Suprapubic skin (tissue), 4 donors: ENCODE results near the gene DCBLD1. TPM values are rescaled to one million over a fixed set of nuclear protein-coding genes. Genes with fewer than 3 reads are reported as not detected.
"Not testable (repeated sequence)": the region's sequence is repeated elsewhere in the genome, so short reads cannot be mapped to it uniquely, and the experiment has no call there.

Experiments
- DNase-seq, 2 donors: peaks; one replicate each; pipeline ENCODE4 v3.0.0-alpha.2; 2019; ENCODE audit warnings: low spot score in 2 of 2
- H3K27ac ChIP-seq: fragments of 200-600 bp; sonication (generic); one replicate; pipeline ENCODE4 v1.5.1; 2019
- H3K27me3 ChIP-seq: fragments of 200-600 bp; sonication (generic); one replicate; pipeline ENCODE4 v1.5.1; 2019
- H3K36me3 ChIP-seq: fragments of 200-600 bp; sonication (generic); one replicate; pipeline ENCODE4 v1.5.1; 2019
- H3K4me1 ChIP-seq: fragments of 200-600 bp; sonication (generic); one replicate; pipeline ENCODE4 v1.5.1; 2019
- H3K4me3 ChIP-seq: fragments of 200-600 bp; sonication (generic); one replicate; pipeline ENCODE4 v1.5.1; 2019; ENCODE audit warnings: mild to moderate bottlenecking
- H3K9me3 ChIP-seq: fragments of 200-600 bp; sonication (generic); one replicate; pipeline ENCODE4 v1.5.1; 2019
- CTCF ChIP-seq, 2 donors: fragments of 200-600 bp in 1 of 2; fragments of 450-650 bp in 1 of 2; sonication (generic) in 1 of 2; IDR thresholded peaks; one replicate each; pipeline ENCODE4 v1.5.1; 2016 to 2019; ENCODE audit warnings: antibody characterized with exemption in 2 of 2, mild to moderate bottlenecking in 1 of 2, moderate library complexity in 1 of 2
- EP300 ChIP-seq: sonication (generic); formaldehyde crosslinking; IDR thresholded peaks from one replicate; pipeline ENCODE4 v1.6.1; 2017; ENCODE audit warnings: antibody characterized with exemption
- POLR2A ChIP-seq, 2 donors: fragments of 450-650 bp; IDR thresholded peaks; one replicate each; pipeline ENCODE4 v1.6.1; 2017; ENCODE audit warnings: antibody characterized with exemption in 2 of 2, mild to moderate bottlenecking in 2 of 2, moderate library complexity in 2 of 2
- POLR2AphosphoS5 ChIP-seq, 3 donors: sonication (generic); formaldehyde crosslinking; IDR thresholded peaks; one replicate each; pipeline ENCODE4 v1.6.1; 2017; ENCODE audit warnings: antibody characterized with exemption in 3 of 3
- WGBS: methylation state at CpG from one replicate; pipeline ENCODE4 v1.1.5; 2018; 5-methylcytosine and 5-hydroxymethylcytosine counted together
- total RNA-seq, 4 donors: library from RNA; depleted of rRNA; stranded (reverse); fragments of >200 nt; gene quantifications; one replicate each; pipeline ENCODE4 v1.1.0, GENCODE V29; 2016

DCBLD1 gene
- total RNA-seq, 4 donors from 2014 or later, result 3.6 to 15.7 (median 4.9) TPM

- 87% methylated on average over 2 of the region's 2 CpGs for WGBS
- no peaks in the 10 kb centered on the region for H3K36me3 ChIP-seq
- no peak overlapping the region for H3K4me3 ChIP-seq
- no peak overlapping the region for H3K27ac ChIP-seq
- no peaks in the 10 kb centered on the region for H3K9me3 ChIP-seq
- no peak for DNase-seq
- TF ChIP-seq POLR2AphosphoS5 (IDR thresholded peaks at IDR 0.05), result no peak
- TF ChIP-seq CTCF (IDR thresholded peaks at IDR 0.05), result no peak
- no peak for TF ChIP-seq EP300
- no peak for TF ChIP-seq POLR2A (IDR thresholded peaks at IDR 0.05)
- H3K27me3 ChIP-seq, result no peaks in the 10 kb centered on the region
- H3K4me1 ChIP-seq, result no peaks in the 10 kb centered on the region
These were observed 30.6 kb downstream of the DCBLD1 start for GRCh38 chr6:117512987-117513573.

GRCh38 chr6:117513778-117514365 lies 31.4 kb downstream of the DCBLD1 start:
- WGBS, result 88% methylated on average over 7 of the region's 7 CpGs
- H3K36me3 ChIP-seq, result no peaks in the 10 kb centered on the region
- no peak for TF ChIP-seq CTCF (IDR thresholded peaks at IDR 0.05)
- no peak for TF ChIP-seq POLR2A (IDR thresholded peaks at IDR 0.05)
- no peak for TF ChIP-seq POLR2AphosphoS5 (IDR thresholded peaks at IDR 0.05)
- no peak for TF ChIP-seq EP300
- no peaks in the 10 kb centered on the region for H3K9me3 ChIP-seq
- no peak overlapping the region for H3K27ac ChIP-seq
- no peaks in the 10 kb centered on the region for H3K27me3 ChIP-seq
- H3K4me3 ChIP-seq, result no peak overlapping the region
- DNase-seq, result no peak
- no peaks in the 10 kb centered on the region for H3K4me1 ChIP-seq

- Histone ChIP-seq H3K4me1 (no peaks in the 10 kb centered on the region), H3K36me3 (no peaks in the 10 kb centered on the region), H3K9me3 (no peaks in the 10 kb centered on the region), H3K27ac (no peak overlapping the region), H3K27me3 (no peaks in the 10 kb centered on the region), H3K4me3 (no peak overlapping the region)
- DNase-seq, result no peak
- TF ChIP-seq POLR2AphosphoS5 (IDR thresholded peaks at IDR 0.05), result no peak
- TF ChIP-seq EP300, result no peak
- TF ChIP-seq POLR2A (IDR thresholded peaks at IDR 0.05), result no peak
- no peak for TF ChIP-seq CTCF (IDR thresholded peaks at IDR 0.05)
- WGBS, result 83% methylated on average over 1 of the region's 1 CpG
These were observed 32.2 kb downstream of the DCBLD1 start for GRCh38 chr6:117514655-117515054.

GRCh38 chr6:117515326-117515725 lies 32.9 kb downstream of the DCBLD1 start:
- TF ChIP-seq POLR2A (IDR thresholded peaks at IDR 0.05), result no peak
- no peak for TF ChIP-seq EP300
- TF ChIP-seq POLR2AphosphoS5 (IDR thresholded peaks at IDR 0.05), result no peak
- no peak for TF ChIP-seq CTCF (IDR thresholded peaks at IDR 0.05)
- H3K36me3 ChIP-seq, result no peaks in the 10 kb centered on the region
- no peak overlapping the region for H3K4me3 ChIP-seq
- H3K27me3 ChIP-seq, result no peaks in the 10 kb centered on the region
- DNase-seq, result no peak
- H3K27ac ChIP-seq, result no peak overlapping the region
- no peaks in the 10 kb centered on the region for H3K4me1 ChIP-seq
- no peaks in the 10 kb centered on the region for H3K9me3 ChIP-seq

GRCh38 chr6:117517995-117518394 lies 35.5 kb downstream of the DCBLD1 start:
- DNase-seq, H3K36me3 ChIP-seq, H3K27me3 ChIP-seq, H3K4me3 ChIP-seq, H3K4me1 ChIP-seq, H3K27ac ChIP-seq, H3K9me3 ChIP-seq: not testable (repeated sequence)
- WGBS, result 95% methylated on average over 5 of the region's 5 CpGs

- 94% methylated on average over 6 of the region's 6 CpGs for WGBS
- H3K27me3 ChIP-seq, result no peaks in the 10 kb centered on the region
- H3K9me3 ChIP-seq, result no peaks in the 10 kb centered on the region
- H3K36me3 ChIP-seq, result no peaks in the 10 kb centered on the region
- no peak for TF ChIP-seq POLR2AphosphoS5 (IDR thresholded peaks at IDR 0.05)
- no peak for TF ChIP-seq EP300
- no peak for TF ChIP-seq POLR2A (IDR thresholded peaks at IDR 0.05)
- TF ChIP-seq CTCF (IDR thresholded peaks at IDR 0.05), result no peak
- no peak for DNase-seq
- H3K27ac ChIP-seq, result no peak overlapping the region
- H3K4me3 ChIP-seq, result no peak overlapping the region
- no peaks in the 10 kb centered on the region for H3K4me1 ChIP-seq
These were observed 36.4 kb downstream of the DCBLD1 start for GRCh38 chr6:117518870-117519269.
